Caco-2 (cell line): ENCODE measurements around the gene EIF4ENIF1. TPM values are rescaled to one million over a fixed set of nuclear protein-coding genes. Genes with fewer than 3 reads are reported as not detected.

Experiments used
- BruUV-seq: library from RNA; stranded (reverse); fragments of 400-500 nt; replicated peaks from 2 replicates; lab custom pipeline; 2021; lab: Mats Ljungman, UMichigan
- CTCF ChIA-PET: fragments of 300-600 bp; sonication (Branson Sonifier 250); formaldehyde crosslinking; loops from one replicate; lab custom pipeline; 2022; ENCODE audit warnings: antibody characterized with exemption; lab: Charles Lee
- POLR2A ChIA-PET: fragments of 300-600 bp; sonication (Branson Sonifier 250); formaldehyde crosslinking; loops from one replicate; lab custom pipeline; 2022; ENCODE audit warnings: antibody characterized with exemption; lab: Charles Lee
- DNase-seq, 2 experiments: peaks; one replicate each; pipeline versions ENCODE4 v3.0.0 to v3.0.0-alpha.2; 2020 to 2022
- H3K27me3 ChIP-seq: replicated peaks from 2 replicates; pipeline ENCODE4 v1.6.0; 2011; ENCODE audit warnings: low read length; ENCODE audit not compliant: control insufficient read depth, insufficient read depth
- H3K36me3 ChIP-seq: 2 replicates; pipeline ENCODE4 v1.5.1; 2011; ENCODE audit warnings: low read length; ENCODE audit not compliant: control insufficient read depth, insufficient read depth
- H3K4me1 ChIP-seq: fragments of 250-450 bp; sonication (Bioruptor Pico); 2 replicates; pipeline ENCODE4 v1.5.1; 2020; ENCODE audit warnings: mild to moderate bottlenecking
- H3K4me3 ChIP-seq: 2 replicates; pipeline ENCODE4 v1.5.1; 2011; ENCODE audit warnings: low read depth, mild to moderate bottlenecking, control low read depth, low read length
- H3K9me3 ChIP-seq: fragments of 250-450 bp; sonication (Bioruptor Pico); 2 replicates; pipeline ENCODE4 v1.5.1; 2020; ENCODE audit warnings: mild to moderate bottlenecking, moderate library complexity
- H3K27ac Mint-ChIP-seq: one replicate; pipeline ENCODE4 v1.8.0; 2022; ENCODE audit warnings: mixed read lengths; ENCODE audit not compliant: unreplicated experiment
- H3K27me3 Mint-ChIP-seq: one replicate; pipeline ENCODE4 v1.8.0; 2022; ENCODE audit warnings: mixed read lengths; ENCODE audit not compliant: insufficient read depth, unreplicated experiment
- H3K36me3 Mint-ChIP-seq: one replicate; pipeline ENCODE4 v1.8.0; 2022; ENCODE audit warnings: mild to moderate bottlenecking, mixed read lengths; ENCODE audit not compliant: insufficient read depth, unreplicated experiment
- H3K4me1 Mint-ChIP-seq: one replicate; pipeline ENCODE4 v1.8.0; 2022; ENCODE audit warnings: low read depth, mixed read lengths; ENCODE audit not compliant: unreplicated experiment
- H3K4me3 Mint-ChIP-seq: one replicate; pipeline ENCODE4 v1.8.0; 2022; ENCODE audit warnings: mild to moderate bottlenecking, moderate library complexity, mixed read lengths; ENCODE audit not compliant: unreplicated experiment
- H3K9me3 Mint-ChIP-seq: one replicate; pipeline ENCODE4 v1.8.0; 2022; ENCODE audit warnings: mixed read lengths; ENCODE audit not compliant: unreplicated experiment
- intact Hi-C: fragments of 100-400 bp; cut with micrococcal nuclease; formaldehyde crosslinking; loops from one replicate; pipeline ENCODE4 v1.10.0; 2022; ENCODE audit not compliant: unreplicated experiment
- total RNA-seq: library from RNA; stranded (reverse); gene quantifications from 2 replicates; pipeline ENCODE4 v1.2.3, GENCODE V29; 2022
- TF ChIP-seq, protein P1 (sequence below), 2 experiments: fragments of 200-600 bp in 1 of 2; IDR thresholded peaks; 1 replicate in 1 of 2; 2 replicates in 1 of 2; pipeline versions ENCODE4 v1.5.1 to v1.8.0; 2011 to 2022; ENCODE audit warnings: antibody characterized with exemption in 1 of 2, control low read depth in 1 of 2, inconsistent platforms in 1 of 2, low read depth in 1 of 2, low read length in 1 of 2, mild to moderate bottlenecking in 1 of 2, moderate library complexity in 1 of 2; ENCODE audit not compliant: insufficient read depth in 1 of 2, severe bottlenecking in 1 of 2, unreplicated experiment in 1 of 2

The EIF4ENIF1 gene
- total RNA-seq, 1 experiment from 2014 or later = 39.7 TPM

DNA sequence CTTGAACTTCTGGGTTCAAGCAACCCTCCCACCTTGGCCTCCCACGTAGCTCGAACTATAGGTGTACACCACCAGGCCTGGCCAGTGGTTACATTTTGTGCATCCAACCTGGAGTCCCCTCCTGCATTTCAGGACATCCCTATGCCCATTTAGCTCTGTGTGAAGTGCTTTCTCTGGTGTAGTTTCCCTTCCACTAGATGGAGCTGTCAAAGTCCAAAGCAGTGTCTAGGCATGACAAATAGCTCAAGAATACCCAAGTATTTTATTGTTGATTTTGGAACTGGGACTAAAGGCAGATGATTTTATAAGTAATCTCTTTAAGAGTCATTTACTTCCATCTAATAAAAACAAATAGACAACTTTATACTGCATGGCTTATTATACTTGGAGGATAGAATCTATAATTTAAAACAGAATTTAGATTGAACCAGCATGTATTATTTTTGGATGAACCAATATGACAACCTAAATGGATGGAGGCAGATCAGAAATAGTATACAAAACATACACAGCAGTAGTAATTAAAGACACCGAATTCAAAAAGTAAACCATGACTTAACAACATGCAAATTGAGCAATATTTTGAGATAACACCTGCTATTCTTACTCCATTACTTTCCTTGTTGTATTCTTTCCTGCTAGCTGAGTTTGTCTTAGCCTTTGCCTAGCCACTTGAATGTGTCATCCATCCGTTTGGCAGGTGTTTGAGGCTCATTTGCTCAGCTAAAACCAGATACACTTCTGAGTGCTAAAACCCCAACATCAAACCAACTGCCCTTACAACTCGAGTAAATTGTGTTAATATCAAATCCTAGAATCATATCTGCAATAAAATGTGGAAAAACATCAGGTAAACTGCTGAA lies 37.7 kb downstream of the EIF4ENIF1 start:
- peaks cover 1% of the 10 kb centered on the region; the same call in 1 of the 2 replicates for H3K36me3 ChIP-seq

GRCh38 chr22:31449506-31449905 lies 40.1 kb downstream of the EIF4ENIF1 start:
- POLR2A ChIA-PET = no interaction called here
- H3K27ac Mint-ChIP-seq = no peak overlapping the region
- CTCF ChIA-PET = no interaction called here
- intact Hi-C loops = no loop called here
- TF ChIP-seq, protein P1, sequence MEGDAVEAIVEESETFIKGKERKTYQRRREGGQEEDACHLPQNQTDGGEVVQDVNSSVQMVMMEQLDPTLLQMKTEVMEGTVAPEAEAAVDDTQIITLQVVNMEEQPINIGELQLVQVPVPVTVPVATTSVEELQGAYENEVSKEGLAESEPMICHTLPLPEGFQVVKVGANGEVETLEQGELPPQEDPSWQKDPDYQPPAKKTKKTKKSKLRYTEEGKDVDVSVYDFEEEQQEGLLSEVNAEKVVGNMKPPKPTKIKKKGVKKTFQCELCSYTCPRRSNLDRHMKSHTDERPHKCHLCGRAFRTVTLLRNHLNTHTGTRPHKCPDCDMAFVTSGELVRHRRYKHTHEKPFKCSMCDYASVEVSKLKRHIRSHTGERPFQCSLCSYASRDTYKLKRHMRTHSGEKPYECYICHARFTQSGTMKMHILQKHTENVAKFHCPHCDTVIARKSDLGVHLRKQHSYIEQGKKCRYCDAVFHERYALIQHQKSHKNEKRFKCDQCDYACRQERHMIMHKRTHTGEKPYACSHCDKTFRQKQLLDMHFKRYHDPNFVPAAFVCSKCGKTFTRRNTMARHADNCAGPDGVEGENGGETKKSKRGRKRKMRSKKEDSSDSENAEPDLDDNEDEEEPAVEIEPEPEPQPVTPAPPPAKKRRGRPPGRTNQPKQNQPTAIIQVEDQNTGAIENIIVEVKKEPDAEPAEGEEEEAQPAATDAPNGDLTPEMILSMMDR (IDR thresholded peaks at IDR 0.05; ENCODE audit: insufficient read depth in 1 of 2, low read depth in 1 of 2, low read length in 1 of 2, severe bottlenecking in 1 of 2, unreplicated experiment in 1 of 2) = no peak
- Histone ChIP-seq H3K27me3 (no peaks in the 10 kb centered on the region), H3K4me1 (no peaks in the 10 kb centered on the region), H3K4me3 (no peak overlapping the region), H3K36me3 (peaks cover 1% of the 10 kb centered on the region; the same call in 1 of the 2 replicates), H3K9me3 (no peaks in the 10 kb centered on the region)
- peaks cover 44% of the 10 kb centered on the region for H3K36me3 Mint-ChIP-seq
- no peaks in the 10 kb centered on the region for H3K27me3 Mint-ChIP-seq
- no peak overlapping the region for H3K4me3 Mint-ChIP-seq
- H3K9me3 Mint-ChIP-seq = no peaks in the 10 kb centered on the region
- BruUV-seq = no TSS peak
- no peaks in the 10 kb centered on the region for H3K4me1 Mint-ChIP-seq
- DNase-seq = no peak

More for the DNA sequence above, 37.7 kb downstream of the EIF4ENIF1 start:
- H3K27me3 ChIP-seq = no peaks in the 10 kb centered on the region
- H3K9me3 ChIP-seq = no peaks in the 10 kb centered on the region
- H3K4me3 ChIP-seq = no peak overlapping the region
- no peaks in the 10 kb centered on the region for H3K4me1 ChIP-seq
- no peak overlapping the region for H3K4me3 Mint-ChIP-seq
- no peaks in the 10 kb centered on the region for H3K27me3 Mint-ChIP-seq
- peak in 1 of 2 experiments; percentile 49 for DNase-seq
- CTCF ChIA-PET = interaction anchor here (0.6 to 1.5 kb wide), 16 partner anchors 10 to 518 kb away, joined by 3 to 13 read pairs (median 4); partner anchors contain the start of gene EIF4ENIF1
- H3K4me1 Mint-ChIP-seq = no peaks in the 10 kb centered on the region
- H3K9me3 Mint-ChIP-seq = no peaks in the 10 kb centered on the region
- TF ChIP-seq, protein P1 (IDR thresholded peaks at IDR 0.05; ENCODE audit: insufficient read depth in 1 of 2, low read depth in 1 of 2, low read length in 1 of 2, severe bottlenecking in 1 of 2, unreplicated experiment in 1 of 2) = peak in 1 of 2 experiments; percentile 72
- intact Hi-C loops = no loop called here
- no TSS peak for BruUV-seq
- H3K36me3 Mint-ChIP-seq = peaks cover 32% of the 10 kb centered on the region
- POLR2A ChIA-PET = no interaction called here
- H3K27ac Mint-ChIP-seq = no peak overlapping the region

GRCh38 chr22:31448382-31448781 lies 41.3 kb downstream of the EIF4ENIF1 start:
- no peaks in the 10 kb centered on the region for H3K9me3 Mint-ChIP-seq
- H3K36me3 ChIP-seq = peaks cover 1% of the 10 kb centered on the region; the same call in 1 of the 2 replicates
- no peak overlapping the region for H3K27ac Mint-ChIP-seq

More at GRCh38 chr22:31448382-31448781, 41.3 kb downstream of the EIF4ENIF1 start:
- CTCF ChIA-PET = no interaction called here
- intact Hi-C loops = no loop called here
- no peak overlapping the region for H3K4me3 Mint-ChIP-seq
- no peak overlapping the region for H3K4me3 ChIP-seq
- no peaks in the 10 kb centered on the region for H3K4me1 ChIP-seq
- no peaks in the 10 kb centered on the region for H3K27me3 Mint-ChIP-seq
- peaks cover 44% of the 10 kb centered on the region for H3K36me3 Mint-ChIP-seq
- no peak for DNase-seq
- POLR2A ChIA-PET = no interaction called here
- TF ChIP-seq, protein P1 (IDR thresholded peaks at IDR 0.05; ENCODE audit: insufficient read depth in 1 of 2, low read depth in 1 of 2, low read length in 1 of 2, severe bottlenecking in 1 of 2, unreplicated experiment in 1 of 2) = no peak
- no TSS peak for BruUV-seq
- H3K4me1 Mint-ChIP-seq = no peaks in the 10 kb centered on the region
- H3K9me3 ChIP-seq = no peaks in the 10 kb centered on the region
- no peaks in the 10 kb centered on the region for H3K27me3 ChIP-seq
